Measurements from ENCODE around the gene NRCAM. TPM values are rescaled to one million over a fixed set of nuclear protein-coding genes. Genes with fewer than 3 reads are reported as not detected.

Gene NRCAM
- total RNA-seq, 1 experiment from 2014 or later, result 1.1 TPM

DNA sequence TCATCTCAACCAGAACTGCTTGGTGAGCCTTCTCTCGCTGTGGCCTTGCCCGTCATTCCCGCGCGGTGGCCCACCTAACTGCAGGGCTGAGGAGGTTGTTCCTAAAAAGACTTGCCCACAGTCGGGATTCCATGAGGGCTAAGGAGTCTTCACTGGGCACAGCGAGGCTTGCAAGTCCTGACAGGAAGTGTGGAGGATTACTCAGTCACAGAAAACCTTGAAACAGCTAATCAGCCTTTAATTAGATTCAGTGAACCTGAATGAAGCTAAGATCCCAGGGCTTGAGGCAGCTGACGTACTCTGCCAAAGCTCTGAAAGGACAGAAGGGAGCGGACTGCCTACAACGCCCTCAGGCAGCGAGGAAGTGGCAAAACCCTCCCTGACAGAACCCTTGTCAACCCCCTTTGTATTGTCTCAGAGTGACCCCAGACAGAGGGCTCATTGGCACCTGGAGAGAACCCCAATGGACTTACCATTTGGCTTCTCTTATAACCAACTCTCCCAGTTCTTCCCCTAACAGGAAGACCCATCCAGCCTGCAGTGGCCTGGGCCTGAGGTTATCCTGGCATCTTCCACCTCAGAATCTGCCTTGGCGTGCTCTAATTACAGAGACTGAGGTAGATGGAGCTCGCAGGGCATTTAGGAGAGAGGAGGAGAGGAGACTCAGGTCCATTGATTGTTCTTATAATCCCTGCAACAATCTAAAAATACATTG lies 323.5 kb downstream of the NRCAM start:
- Mint-ChIP-seq H3K9me3 (ENCODE audit: unreplicated experiment) (no peaks in the 10 kb centered on the region), H3K27me3 (ENCODE audit: insufficient read depth, unreplicated experiment) (no peaks in the 10 kb centered on the region), H3K27ac (ENCODE audit: low read depth, unreplicated experiment) (peak overlapping the region; percentile 37), H3K36me3 (ENCODE audit: insufficient read depth, unreplicated experiment) (no peaks in the 10 kb centered on the region), H3K4me3 (ENCODE audit: unreplicated experiment) (no peak overlapping the region), H3K4me1 (ENCODE audit: insufficient read depth, unreplicated experiment) (peaks cover 6% of the 10 kb centered on the region)
- DNase-seq (ENCODE audit: unreplicated experiment), result peak; percentile 49
- TF ChIP-seq, protein P1, sequence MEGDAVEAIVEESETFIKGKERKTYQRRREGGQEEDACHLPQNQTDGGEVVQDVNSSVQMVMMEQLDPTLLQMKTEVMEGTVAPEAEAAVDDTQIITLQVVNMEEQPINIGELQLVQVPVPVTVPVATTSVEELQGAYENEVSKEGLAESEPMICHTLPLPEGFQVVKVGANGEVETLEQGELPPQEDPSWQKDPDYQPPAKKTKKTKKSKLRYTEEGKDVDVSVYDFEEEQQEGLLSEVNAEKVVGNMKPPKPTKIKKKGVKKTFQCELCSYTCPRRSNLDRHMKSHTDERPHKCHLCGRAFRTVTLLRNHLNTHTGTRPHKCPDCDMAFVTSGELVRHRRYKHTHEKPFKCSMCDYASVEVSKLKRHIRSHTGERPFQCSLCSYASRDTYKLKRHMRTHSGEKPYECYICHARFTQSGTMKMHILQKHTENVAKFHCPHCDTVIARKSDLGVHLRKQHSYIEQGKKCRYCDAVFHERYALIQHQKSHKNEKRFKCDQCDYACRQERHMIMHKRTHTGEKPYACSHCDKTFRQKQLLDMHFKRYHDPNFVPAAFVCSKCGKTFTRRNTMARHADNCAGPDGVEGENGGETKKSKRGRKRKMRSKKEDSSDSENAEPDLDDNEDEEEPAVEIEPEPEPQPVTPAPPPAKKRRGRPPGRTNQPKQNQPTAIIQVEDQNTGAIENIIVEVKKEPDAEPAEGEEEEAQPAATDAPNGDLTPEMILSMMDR (IDR thresholded peaks at IDR 0.05; ENCODE audit: unreplicated experiment), result no peak
- ChIA-PET CTCF (interaction anchor here (0.6 to 4.5 kb wide), 7 partner anchors 9 to 115 kb away, joined by 3 to 36 read pairs (median 10); no protein-coding TSS in a partner anchor), POLR2A (interaction anchor here (0.6 to 1.6 kb wide), 9 partner anchors 8 to 174 kb away, joined by 3 to 8 read pairs (median 4); partner anchors contain the start of gene LAMB1)
- BruUV-seq (replicated peaks), result no TSS peak
- intact Hi-C loops (cut with micrococcal nuclease), result no loop called here

DNA sequence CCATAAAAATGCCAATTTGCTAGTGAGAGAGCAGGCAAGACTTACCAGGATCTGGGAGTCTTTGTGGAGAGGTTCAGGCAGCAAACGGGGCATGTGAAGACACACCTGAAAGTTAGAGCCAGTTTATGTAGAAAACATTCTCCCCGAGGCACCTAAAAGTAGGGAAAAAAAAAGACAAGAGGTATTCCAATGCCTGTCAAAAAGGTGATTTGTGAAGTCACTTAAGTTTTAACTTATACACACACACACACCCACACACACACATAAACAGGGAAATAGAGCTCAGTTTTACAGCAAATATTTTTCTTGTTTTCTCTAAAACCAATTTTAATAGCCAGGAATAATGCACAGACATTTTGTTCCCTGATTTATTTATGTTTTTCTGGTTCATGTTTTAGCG lies 326.0 kb downstream of the NRCAM start, which contains the start of gene LAMB4:
TSS of gene LAMB4 (minus strand) at position 101 of the 400 bp plus-strand sequence. CDS start 7,197 bp downstream, outside the sequence.
- H3K9me3 Mint-ChIP-seq (ENCODE audit: unreplicated experiment), result no peaks in the 10 kb centered on the region
- H3K36me3 Mint-ChIP-seq (ENCODE audit: insufficient read depth, unreplicated experiment), result no peaks in the 10 kb centered on the region
- H3K4me1 Mint-ChIP-seq (ENCODE audit: insufficient read depth, unreplicated experiment), result peaks cover 6% of the 10 kb centered on the region
- no peak within 1 kb of the TSS for H3K27ac Mint-ChIP-seq (ENCODE audit: low read depth, unreplicated experiment)
- BruUV-seq (replicated peaks), result no TSS peak
- no peak for DNase-seq (ENCODE audit: unreplicated experiment)
- POLR2A ChIA-PET, result interaction anchor here (0.9 to 1.4 kb wide), 9 partner anchors 10 to 181 kb away, joined by 3 read pairs; no protein-coding TSS in a partner anchor
- TF ChIP-seq, protein P1 (IDR thresholded peaks at IDR 0.05; ENCODE audit: unreplicated experiment), result no peak
- no peaks in the 10 kb centered on the region for H3K27me3 Mint-ChIP-seq (ENCODE audit: insufficient read depth, unreplicated experiment)
- intact Hi-C loops (cut with micrococcal nuclease), result no loop called here
- no peak within 1 kb of the TSS for H3K4me3 Mint-ChIP-seq (ENCODE audit: unreplicated experiment)
- CTCF ChIA-PET, result interaction anchor here (0.9 to 4.5 kb wide), 4 partner anchors 15 to 61 kb away, joined by 3 to 36 read pairs (median 6); no protein-coding TSS in a partner anchor

DNA sequence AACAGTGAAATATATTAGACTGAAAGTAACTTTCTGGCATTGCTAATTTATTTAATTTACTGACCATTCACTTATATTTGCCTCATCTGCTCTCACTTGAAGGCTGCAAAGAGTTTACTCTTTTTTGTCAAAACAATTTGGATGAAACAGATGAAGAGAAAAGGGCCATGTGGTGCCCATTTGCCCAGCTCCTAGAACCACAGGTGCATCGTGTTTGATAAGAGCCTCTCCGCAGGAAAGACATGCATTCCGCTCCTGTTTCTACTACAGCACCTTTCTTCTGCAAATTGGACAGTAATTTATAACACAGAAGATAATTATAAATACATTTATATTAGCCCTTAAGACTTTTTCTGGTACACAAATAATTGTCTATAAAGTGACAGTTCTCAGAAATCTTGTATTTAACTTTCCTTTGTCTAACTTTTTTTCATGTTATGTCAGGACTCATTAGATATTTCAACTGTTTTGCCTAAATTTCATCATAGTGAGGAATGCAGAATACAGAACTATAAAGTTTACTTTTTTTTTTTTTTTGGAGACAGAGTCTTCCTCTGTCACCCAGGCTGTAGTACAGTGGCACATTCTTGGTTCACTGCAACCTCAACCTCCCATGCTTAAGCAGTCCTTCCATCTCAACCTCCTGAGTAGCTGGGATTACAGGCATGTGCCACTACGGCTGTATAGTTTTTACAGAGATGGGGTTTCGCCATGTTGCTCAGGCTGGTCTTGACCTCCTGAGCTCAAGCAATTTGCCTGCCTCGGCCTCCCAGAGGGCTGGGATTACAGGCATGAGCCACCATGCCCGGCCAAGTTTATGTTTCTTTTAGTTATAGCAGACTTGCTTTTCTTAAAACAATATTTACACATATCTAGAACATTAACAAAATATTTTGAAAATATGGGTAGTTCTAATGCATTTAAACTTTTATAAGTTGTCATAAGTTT lies 326.9 kb downstream of the NRCAM start:
- H3K4me1 Mint-ChIP-seq (ENCODE audit: insufficient read depth, unreplicated experiment), result peaks cover 6% of the 10 kb centered on the region
- ChIA-PET CTCF (interaction anchor here (1.1 to 4.5 kb wide), 3 partner anchors 16 to 61 kb away, joined by 3 to 36 read pairs (median 10); no protein-coding TSS in a partner anchor), POLR2A (interaction anchor here (0.9 kb wide), 3 partner anchors 11 to 180 kb away, joined by 3 read pairs; no protein-coding TSS in a partner anchor)
- no peak overlapping the region for H3K4me3 Mint-ChIP-seq (ENCODE audit: unreplicated experiment)
- H3K27me3 Mint-ChIP-seq (ENCODE audit: insufficient read depth, unreplicated experiment), result no peaks in the 10 kb centered on the region
- intact Hi-C loops (cut with micrococcal nuclease), result no loop called here
- H3K9me3 Mint-ChIP-seq (ENCODE audit: unreplicated experiment), result no peaks in the 10 kb centered on the region
- no peaks in the 10 kb centered on the region for H3K36me3 Mint-ChIP-seq (ENCODE audit: insufficient read depth, unreplicated experiment)
- DNase-seq (ENCODE audit: unreplicated experiment), result no peak
- TF ChIP-seq, protein P1 (IDR thresholded peaks at IDR 0.05; ENCODE audit: unreplicated experiment), result no peak
- H3K27ac Mint-ChIP-seq (ENCODE audit: low read depth, unreplicated experiment), result no peak overlapping the region
- no TSS peak for BruUV-seq (replicated peaks)

All from MCF 10A (cell line).